Testis (tissue), 2 donors: ENCODE results near the gene SMOC1.

ENCODE experiments used
- POLR2A ChIP-seq: fragments of 450-650 bp; IDR thresholded peaks from one replicate; pipeline ENCODE4 v1.6.1; 2017; ENCODE audit warnings: antibody characterized with exemption, mild to moderate bottlenecking, moderate library complexity
- TF ChIP-seq, protein P1 (sequence below), 3 experiments: fragments of 450-650 bp in 2 of 3; fragments of 200-600 bp in 1 of 3; sonication (generic) in 1 of 3; IDR thresholded peaks; one replicate each; pipeline ENCODE4 v1.5.1; 2016 to 2019; ENCODE audit warnings: antibody characterized with exemption in 3 of 3, mild to moderate bottlenecking in 2 of 3, moderate library complexity in 1 of 3

DNA sequence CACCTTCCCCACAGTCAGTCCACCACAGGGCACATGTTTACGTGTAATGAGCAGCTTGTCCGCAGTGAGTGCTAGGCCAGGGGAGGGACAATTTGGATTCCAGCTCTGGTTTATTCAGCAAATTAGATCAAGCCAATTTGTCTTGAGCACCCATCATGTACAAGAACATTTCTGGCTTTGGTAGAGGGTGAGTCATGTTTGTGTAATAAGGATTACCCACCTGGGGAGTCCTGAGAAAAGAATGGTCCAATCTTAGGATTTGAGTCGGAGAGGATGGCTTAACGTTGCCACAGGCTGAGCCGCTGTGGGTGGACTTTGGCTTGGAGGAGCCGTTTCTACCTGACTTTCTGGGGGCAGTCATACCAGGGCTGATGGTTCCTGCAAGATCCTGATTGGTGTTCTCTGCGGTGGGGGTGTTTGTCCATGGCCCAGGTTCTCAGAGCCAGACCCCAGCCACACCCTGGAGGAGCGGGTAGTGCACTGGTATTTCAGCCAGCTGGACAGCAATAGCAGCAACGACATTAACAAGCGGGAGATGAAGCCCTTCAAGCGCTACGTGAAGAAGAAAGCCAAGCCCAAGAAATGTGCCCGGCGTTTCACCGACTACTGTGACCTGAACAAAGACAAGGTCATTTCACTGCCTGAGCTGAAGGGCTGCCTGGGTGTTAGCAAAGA lies 143.7 kb downstream of the SMOC1 start:
- TF ChIP-seq, protein P1, sequence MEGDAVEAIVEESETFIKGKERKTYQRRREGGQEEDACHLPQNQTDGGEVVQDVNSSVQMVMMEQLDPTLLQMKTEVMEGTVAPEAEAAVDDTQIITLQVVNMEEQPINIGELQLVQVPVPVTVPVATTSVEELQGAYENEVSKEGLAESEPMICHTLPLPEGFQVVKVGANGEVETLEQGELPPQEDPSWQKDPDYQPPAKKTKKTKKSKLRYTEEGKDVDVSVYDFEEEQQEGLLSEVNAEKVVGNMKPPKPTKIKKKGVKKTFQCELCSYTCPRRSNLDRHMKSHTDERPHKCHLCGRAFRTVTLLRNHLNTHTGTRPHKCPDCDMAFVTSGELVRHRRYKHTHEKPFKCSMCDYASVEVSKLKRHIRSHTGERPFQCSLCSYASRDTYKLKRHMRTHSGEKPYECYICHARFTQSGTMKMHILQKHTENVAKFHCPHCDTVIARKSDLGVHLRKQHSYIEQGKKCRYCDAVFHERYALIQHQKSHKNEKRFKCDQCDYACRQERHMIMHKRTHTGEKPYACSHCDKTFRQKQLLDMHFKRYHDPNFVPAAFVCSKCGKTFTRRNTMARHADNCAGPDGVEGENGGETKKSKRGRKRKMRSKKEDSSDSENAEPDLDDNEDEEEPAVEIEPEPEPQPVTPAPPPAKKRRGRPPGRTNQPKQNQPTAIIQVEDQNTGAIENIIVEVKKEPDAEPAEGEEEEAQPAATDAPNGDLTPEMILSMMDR (IDR thresholded peaks at IDR 0.05) = no peak
- TF ChIP-seq POLR2A = no peak
